HUDEP-2 (cell line): Measurements from ENCODE around the gene KRTAP5-1.
"Not testable (repeated sequence)": the region's sequence is repeated elsewhere in the genome, so short reads cannot be mapped to it uniquely, and the experiment has no call there.

ENCODE experiments used
- DNase-seq, 76 experiments: peaks; one replicate each; lab custom pipeline; 2025; ENCODE audit not compliant: unreplicated experiment in 76 of 76; lab: John Stamatoyannopoulos, UW

The KRTAP5-1 gene

DNA sequence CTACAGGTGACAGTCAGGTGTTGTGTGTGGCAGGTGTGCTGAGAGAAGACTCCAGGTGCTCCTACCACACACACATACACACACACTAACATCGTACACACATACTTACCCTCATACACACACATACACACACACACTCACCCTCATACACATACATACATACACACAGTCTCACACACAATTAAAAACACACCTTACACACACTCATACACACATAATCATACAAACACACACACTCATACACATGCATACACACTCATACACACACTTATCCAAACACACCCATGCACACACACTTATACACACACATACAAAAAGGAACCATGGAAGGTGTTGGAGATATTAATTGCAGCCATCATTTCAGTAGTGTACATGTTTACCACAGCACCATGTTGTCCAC lies 18.5 kb upstream of the KRTAP5-1 start:
- no peak for DNase-seq

GRCh38 chr11:1601663-1602062 lies 16.6 kb upstream of the KRTAP5-1 start:
- DNase-seq, result not testable (repeated sequence)

DNA sequence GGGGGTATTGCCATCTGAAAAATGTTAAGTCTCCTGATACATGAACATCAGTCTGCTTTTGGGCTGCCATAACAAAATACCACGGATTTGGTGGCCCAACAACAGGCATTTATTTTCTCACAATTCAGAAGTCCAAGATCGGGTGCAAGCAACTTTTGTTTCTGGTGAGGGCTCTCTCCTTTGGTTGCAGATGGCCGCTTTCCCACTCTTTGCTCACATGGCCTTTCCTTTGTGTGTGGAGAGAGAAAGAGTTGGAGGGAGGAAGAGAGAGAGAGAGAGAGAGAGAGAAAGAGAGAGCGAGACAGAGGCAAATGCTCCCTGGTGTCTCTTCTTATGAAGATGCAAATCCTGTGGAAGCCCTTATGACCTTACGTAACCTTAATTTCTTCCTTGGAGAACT lies 15.5 kb upstream of the KRTAP5-1 start:
- DNase-seq, result no peak

- DNase-seq, result no peak
Measured at GRCh38 chr11:1598816-1599215, 13.7 kb upstream of the KRTAP5-1 start.

GRCh38 chr11:1598406-1598805 lies 13.3 kb upstream of the KRTAP5-1 start:
- not testable (repeated sequence) for DNase-seq

GRCh38 chr11:1597994-1598380 lies 12.9 kb upstream of the KRTAP5-1 start, which contains the start of gene KRTAP5-2:
Gene KRTAP5-2, minus strand, starts transcription at chr11:1598294. Its CDS starts 44 bp downstream, at chr11:1598250.
- no peak for DNase-seq

DNA sequence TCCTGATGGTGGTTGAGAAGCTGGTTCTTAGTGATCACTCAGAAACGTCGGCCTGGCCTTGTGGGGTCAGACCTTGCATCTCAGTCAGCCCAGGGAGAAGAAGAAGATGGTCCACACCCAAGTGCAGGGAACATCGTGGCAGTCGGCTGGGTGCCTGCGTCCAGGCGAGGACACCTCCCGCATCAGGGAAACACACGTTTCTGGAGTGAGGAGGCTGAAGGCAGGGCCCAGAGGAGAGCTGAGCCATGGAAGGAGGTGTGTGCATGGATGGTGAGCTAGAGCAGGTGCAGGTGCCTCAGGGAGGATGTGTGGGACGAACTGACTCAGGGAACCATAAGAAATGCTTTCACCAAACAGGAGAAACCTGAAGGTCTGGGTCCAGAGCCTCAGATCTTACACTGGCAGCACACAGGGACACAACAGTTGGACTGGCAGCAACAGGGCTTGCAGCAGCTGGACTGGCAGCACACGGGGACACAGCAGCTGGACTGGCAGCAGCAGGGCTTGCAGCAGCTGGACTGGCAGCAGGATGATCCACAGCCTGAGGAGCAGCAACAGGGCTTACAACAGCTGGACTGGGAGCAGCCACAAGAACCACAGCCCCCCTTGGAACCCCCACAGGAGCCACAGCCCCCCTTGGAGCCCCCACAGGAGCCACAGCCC lies 12.4 kb upstream of the KRTAP5-1 start:
- no peak for DNase-seq

GRCh38 chr11:1596576-1597121 lies 11.6 kb upstream of the KRTAP5-1 start:
- not testable (repeated sequence) for DNase-seq

- not testable (repeated sequence) for DNase-seq
Measured at GRCh38 chr11:1595994-1596575, 11.0 kb upstream of the KRTAP5-1 start.

DNA sequence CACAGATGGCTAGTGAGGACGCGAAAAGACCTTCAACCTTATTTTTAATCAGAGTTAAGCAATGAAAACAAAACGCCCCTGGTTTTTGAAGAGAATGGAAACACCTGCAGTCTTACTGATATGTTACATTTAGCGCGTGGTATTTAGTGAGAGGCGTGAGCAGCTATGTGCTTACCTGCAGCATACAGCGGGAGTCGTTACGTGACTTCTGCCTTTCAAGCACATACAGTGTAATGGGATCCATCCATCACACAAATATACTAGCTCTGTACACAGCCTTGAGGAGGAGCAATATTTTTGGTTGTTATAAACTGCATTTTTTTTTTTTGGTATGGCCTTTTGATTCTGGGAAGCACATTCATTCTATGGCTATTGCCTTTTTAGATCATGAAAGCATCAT lies 7.5 kb upstream of the KRTAP5-1 start:
- no peak for DNase-seq

GRCh38 chr11:1589996-1590395 lies 4.9 kb upstream of the KRTAP5-1 start:
- no peak for DNase-seq

- not testable (repeated sequence) for DNase-seq
Measured at GRCh38 chr11:1589191-1589963, 4.3 kb upstream of the KRTAP5-1 start.

GRCh38 chr11:1586699-1587098 lies 1.6 kb upstream of the KRTAP5-1 start:
- no peak for DNase-seq

GRCh38 chr11:1582909-1583308 lies 2.2 kb downstream of the KRTAP5-1 start:
- not testable (repeated sequence) for DNase-seq

GRCh38 chr11:1581976-1582375 lies 3.1 kb downstream of the KRTAP5-1 start:
- DNase-seq, result no peak

DNA sequence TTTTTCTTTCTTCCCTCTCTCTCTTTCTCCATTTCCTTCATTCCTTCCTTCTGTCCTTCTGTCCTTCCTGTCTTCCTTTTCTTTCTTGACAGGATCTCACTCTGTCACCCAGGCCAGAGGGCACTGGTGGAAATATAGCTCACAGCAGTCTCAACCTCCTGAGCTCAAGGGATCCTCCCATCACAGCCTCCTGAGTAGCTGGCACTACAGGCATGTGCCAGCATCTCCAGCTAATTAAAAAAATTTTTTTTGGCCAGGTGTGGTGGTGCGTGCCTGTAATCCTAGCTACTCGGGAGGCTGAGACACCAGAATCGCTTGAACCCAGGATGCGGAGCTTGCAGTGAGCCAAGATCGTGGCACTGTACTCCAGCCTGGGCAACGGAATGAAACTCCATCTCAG lies 8.3 kb downstream of the KRTAP5-1 start:
- DNase-seq, result no peak

DNA sequence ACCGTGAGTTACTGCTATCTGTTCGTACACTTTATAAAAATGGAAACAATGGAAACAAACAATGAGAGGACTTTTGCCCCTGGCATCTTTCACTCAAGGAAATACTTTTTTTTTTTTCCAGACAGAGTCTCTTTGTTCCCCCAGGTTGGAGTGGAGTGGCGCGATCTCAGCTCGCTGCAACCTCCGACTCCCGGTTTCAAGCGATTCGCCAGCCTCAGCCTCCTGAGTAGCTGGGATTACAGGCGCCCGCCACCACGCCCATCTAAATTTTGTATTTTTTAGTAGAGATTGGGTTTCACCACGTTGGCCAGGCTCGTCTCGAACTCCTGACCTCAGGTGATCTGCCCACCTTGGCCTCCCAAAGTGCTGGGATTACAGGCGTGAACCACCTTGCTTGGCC lies 9.3 kb downstream of the KRTAP5-1 start:
- not testable (repeated sequence) for DNase-seq

GRCh38 chr11:1574933-1575242 lies 10.2 kb downstream of the KRTAP5-1 start:
- DNase-seq, result no peak

- DNase-seq, result peak in 26 of 76 experiments; percentile 4 to 50 (median 21)
Measured at GRCh38 chr11:1574238-1574932, 10.7 kb downstream of the KRTAP5-1 start.

GRCh38 chr11:1573903-1574237 lies 11.2 kb downstream of the KRTAP5-1 start:
- DNase-seq, result no peak
